Measurements from ENCODE around the gene ERN1. TPM values are rescaled to one million over a fixed set of nuclear protein-coding genes. Genes with fewer than 3 reads are reported as not detected.
A peak's percentile ranks its signal among the peaks of the same experiment; 100 is the strongest.

ERN1 gene
- total RNA-seq, 1 experiment from 2014 or later = 8.0 TPM

- Histone ChIP-seq H3K4me3 (ENCODE audit: low read depth, low read length, poor library complexity, severe bottlenecking) (peak overlapping the region; percentile 91), H3K9me3 (ENCODE audit: low read depth, low read length, poor library complexity, severe bottlenecking) (no peaks in the 10 kb centered on the region), H3K4me1 (ENCODE audit: insufficient read depth, low read length, poor library complexity, severe bottlenecking) (peaks cover 14% of the 10 kb centered on the region), H3K27me3 (replicated peaks; ENCODE audit: insufficient read depth, low read depth, low read length, poor library complexity) (no peaks in the 10 kb centered on the region), H3K27ac (ENCODE audit: low read depth, low read length, poor library complexity, severe bottlenecking) (no peak overlapping the region), H3K36me3 (ENCODE audit: insufficient read depth, low read length, poor library complexity, severe bottlenecking) (no peaks in the 10 kb centered on the region)
- no peak for DNase-seq (ENCODE audit: low spot score)
- TF ChIP-seq CTCF (conservative IDR thresholded peaks at IDR 0.05; ENCODE audit: low read depth, low read length) (no peak), EZH2 (IDR thresholded peaks at IDR 0.05; ENCODE audit: borderline replicate concordance, low read depth, low read length, poor library complexity, severe bottlenecking) (no peak)
- no TSS peak for BruUV-seq (replicated peaks)
- CTCF ChIA-PET = no interaction called here
- POLR2A ChIA-PET (ENCODE audit: low non-redundant PET) = no interaction called here
- intact Hi-C loops (cut with micrococcal nuclease; ENCODE audit: unreplicated experiment) = loop anchor here (5.0 kb wide), 1 partner anchor 213 kb away; the partner anchor contains the start of gene GH1
Observed at GRCh38 chr17:64130559-64131001, 636 bp upstream of the ERN1 start.

GRCh38 chr17:64129515-64129764 lies 504 bp downstream of the ERN1 start:
- no peaks in the 10 kb centered on the region for H3K9me3 ChIP-seq (ENCODE audit: low read depth, low read length, poor library complexity, severe bottlenecking)
- ChIA-PET POLR2A (ENCODE audit: low non-redundant PET) (interaction anchor here (0.5 kb wide), 1 partner anchor 17 kb away, joined by 4 read pairs; no protein-coding TSS in a partner anchor), CTCF (interaction anchor here (0.6 kb wide), 1 partner anchor 26 kb away, joined by 8 read pairs; no protein-coding TSS in a partner anchor)
- intact Hi-C loops (cut with micrococcal nuclease; ENCODE audit: unreplicated experiment) = no loop called here
- peak overlapping the region; percentile 70 for H3K27ac ChIP-seq (ENCODE audit: low read depth, low read length, poor library complexity, severe bottlenecking)
- no peak for DNase-seq (ENCODE audit: low spot score)
- H3K36me3 ChIP-seq (ENCODE audit: insufficient read depth, low read length, poor library complexity, severe bottlenecking) = no peaks in the 10 kb centered on the region
- H3K4me3 ChIP-seq (ENCODE audit: low read depth, low read length, poor library complexity, severe bottlenecking) = peak overlapping the region; percentile 91
- TF ChIP-seq EZH2 (IDR thresholded peaks at IDR 0.05; ENCODE audit: borderline replicate concordance, low read depth, low read length, poor library complexity, severe bottlenecking) (no peak), CTCF (conservative IDR thresholded peaks at IDR 0.05; ENCODE audit: low read depth, low read length) (no peak)
- no TSS peak for BruUV-seq (replicated peaks)
- H3K27me3 ChIP-seq (replicated peaks; ENCODE audit: insufficient read depth, low read depth, low read length, poor library complexity) = no peaks in the 10 kb centered on the region
- H3K4me1 ChIP-seq (ENCODE audit: insufficient read depth, low read length, poor library complexity, severe bottlenecking) = peaks cover 14% of the 10 kb centered on the region

DNA sequence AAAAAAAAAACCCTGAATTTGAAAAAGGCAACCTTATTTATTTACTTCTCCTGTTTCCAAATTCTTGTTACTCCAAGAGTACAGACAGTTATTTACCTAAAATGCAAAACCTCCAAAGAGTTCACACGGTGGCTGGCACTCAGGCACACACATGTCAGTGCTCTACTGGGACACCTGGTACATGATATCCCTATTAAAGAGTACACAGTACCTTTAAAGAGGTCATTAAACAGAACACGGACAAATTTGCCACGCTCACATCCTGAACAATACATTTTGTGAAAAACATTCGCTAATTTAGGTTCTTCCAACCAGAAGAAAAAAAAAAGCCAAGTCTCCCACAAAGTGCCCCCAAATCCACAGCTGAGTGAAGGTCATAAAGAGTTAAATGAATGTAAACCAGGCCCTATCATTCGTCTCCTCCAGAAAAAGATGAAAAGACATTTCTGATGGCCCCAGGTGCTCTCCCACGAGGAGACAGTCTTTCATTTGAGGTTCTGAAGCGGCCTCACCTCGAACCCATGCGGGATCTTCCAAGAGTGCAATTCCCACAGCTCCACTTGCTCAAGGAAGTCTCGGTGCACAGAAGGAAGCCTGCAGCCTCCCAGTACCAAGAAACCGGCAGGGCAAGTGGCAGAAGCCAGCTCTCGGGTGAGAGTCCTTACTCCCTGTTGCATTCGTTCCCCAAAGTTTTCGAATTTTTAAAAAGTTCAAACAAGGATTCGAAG lies 993 bp downstream of the ERN1 start:
- H3K9me3 ChIP-seq (ENCODE audit: low read depth, low read length, poor library complexity, severe bottlenecking) = no peaks in the 10 kb centered on the region
- H3K36me3 ChIP-seq (ENCODE audit: insufficient read depth, low read length, poor library complexity, severe bottlenecking) = no peaks in the 10 kb centered on the region
- no TSS peak for BruUV-seq (replicated peaks)
- H3K27ac ChIP-seq (ENCODE audit: low read depth, low read length, poor library complexity, severe bottlenecking) = peak overlapping the region; percentile 70
- peak overlapping the region; percentile 91 for H3K4me3 ChIP-seq (ENCODE audit: low read depth, low read length, poor library complexity, severe bottlenecking)
- no peaks in the 10 kb centered on the region for H3K27me3 ChIP-seq (replicated peaks; ENCODE audit: insufficient read depth, low read depth, low read length, poor library complexity)
- TF ChIP-seq EZH2 (IDR thresholded peaks at IDR 0.05; ENCODE audit: borderline replicate concordance, low read depth, low read length, poor library complexity, severe bottlenecking) (no peak), CTCF (conservative IDR thresholded peaks at IDR 0.05; ENCODE audit: low read depth, low read length) (no peak)
- peak; percentile 51 for DNase-seq (ENCODE audit: low spot score)
- intact Hi-C loops (cut with micrococcal nuclease; ENCODE audit: unreplicated experiment) = no loop called here
- ChIA-PET POLR2A (ENCODE audit: low non-redundant PET) (interaction anchor here (0.5 kb wide), 1 partner anchor 17 kb away, joined by 4 read pairs; no protein-coding TSS in a partner anchor), CTCF (interaction anchor here (0.6 kb wide), 2 partner anchors 25 to 153 kb away, joined by 3 to 8 read pairs; no protein-coding TSS in a partner anchor)
- peaks cover 14% of the 10 kb centered on the region for H3K4me1 ChIP-seq (ENCODE audit: insufficient read depth, low read length, poor library complexity, severe bottlenecking)
